8988T (cell line): Measurements from ENCODE around the gene SAMD14.

Experiments
- DNase-seq: peaks from one replicate; pipeline ENCODE4 v3.0.0; 2011

The SAMD14 gene

DNA sequence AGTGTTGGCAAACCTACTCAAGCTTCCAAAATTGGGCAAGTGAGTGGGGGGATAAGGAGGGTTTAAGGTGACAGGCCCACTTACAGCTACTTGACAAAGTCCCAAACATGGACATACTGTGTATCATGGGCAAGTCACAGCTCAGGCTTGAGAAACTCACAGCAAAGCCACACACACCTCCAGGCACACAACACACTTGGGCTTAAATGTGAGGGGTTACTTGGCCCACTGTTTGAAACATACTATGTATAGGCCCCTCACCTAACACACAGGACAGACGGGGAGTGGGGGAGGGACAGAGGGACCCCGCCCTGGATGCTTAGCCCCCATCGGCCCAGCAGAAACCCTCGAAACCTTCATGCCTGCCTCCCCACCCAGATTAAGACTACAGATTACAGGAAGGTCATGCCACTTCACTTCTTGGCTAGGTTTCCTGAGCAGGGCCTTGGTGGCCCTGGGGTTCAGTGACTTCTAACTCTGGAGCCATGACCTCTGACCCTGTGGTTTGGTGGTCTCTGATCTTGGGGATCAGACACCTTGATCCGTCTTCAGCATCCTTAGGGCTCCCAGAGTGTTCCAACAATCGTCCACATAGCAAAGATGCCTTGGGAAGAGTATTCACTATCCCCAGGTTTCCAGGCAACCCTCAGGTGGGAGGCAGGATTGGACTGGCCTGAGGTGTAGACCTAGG is 2.3 kb upstream of the SAMD14 start:
- no peak for DNase-seq

DNA sequence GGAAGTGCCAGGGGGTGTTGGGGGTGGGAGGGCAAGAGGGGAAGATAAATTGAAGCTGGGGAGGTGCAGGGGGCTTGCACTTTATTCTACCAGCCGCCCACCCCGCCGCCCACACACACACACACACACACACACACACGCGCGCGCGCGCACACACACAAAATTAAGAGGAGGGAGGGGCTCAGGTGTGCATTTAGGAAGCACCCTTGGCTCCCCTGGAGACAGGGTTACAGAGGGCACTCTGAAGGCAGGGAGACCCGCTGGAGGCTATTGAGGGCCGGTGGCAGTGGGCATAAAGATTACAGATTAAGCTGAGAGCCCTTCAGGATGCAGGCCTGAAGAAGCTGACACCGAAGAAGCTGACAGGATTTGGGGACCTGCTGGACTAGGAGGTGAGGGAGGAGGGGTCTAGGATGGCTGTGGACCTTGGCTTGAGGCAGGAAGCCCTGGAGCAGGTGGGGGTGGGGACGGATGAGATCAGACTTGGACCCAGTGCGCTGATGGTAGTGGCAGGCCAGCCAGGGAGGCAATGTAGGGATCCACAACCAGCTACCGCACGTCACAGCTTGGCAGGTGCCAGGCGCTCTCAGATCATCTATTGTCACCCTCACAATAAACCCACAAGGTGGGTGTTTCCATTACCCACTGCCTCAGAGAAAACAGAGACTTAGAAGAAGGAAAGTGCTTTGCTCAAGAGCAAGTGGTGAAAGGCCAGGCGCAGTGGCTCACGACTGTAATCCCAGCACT is 772 bp upstream of the SAMD14 start:
- no peak for DNase-seq

DNA sequence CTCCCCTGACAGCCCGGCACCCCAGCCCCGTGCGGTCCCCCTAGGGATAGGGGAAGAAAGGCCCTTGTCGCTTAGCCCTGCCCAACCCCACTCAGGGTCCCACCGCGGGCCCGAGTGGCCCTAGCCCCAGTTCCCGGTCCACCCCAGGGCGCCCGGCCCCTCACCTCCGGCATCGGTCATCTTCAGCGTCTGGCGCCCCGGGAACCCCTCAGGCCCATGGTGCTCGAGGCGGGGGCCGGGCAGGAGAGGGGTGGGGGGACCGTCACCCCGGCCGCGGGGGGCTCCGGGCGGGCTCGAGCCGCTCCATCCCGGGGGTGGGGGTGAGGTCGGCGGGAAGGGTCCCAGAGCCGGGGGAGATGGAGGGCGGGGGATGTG is 620 bp downstream of the SAMD14 start:
- DNase-seq, result no peak

DNA sequence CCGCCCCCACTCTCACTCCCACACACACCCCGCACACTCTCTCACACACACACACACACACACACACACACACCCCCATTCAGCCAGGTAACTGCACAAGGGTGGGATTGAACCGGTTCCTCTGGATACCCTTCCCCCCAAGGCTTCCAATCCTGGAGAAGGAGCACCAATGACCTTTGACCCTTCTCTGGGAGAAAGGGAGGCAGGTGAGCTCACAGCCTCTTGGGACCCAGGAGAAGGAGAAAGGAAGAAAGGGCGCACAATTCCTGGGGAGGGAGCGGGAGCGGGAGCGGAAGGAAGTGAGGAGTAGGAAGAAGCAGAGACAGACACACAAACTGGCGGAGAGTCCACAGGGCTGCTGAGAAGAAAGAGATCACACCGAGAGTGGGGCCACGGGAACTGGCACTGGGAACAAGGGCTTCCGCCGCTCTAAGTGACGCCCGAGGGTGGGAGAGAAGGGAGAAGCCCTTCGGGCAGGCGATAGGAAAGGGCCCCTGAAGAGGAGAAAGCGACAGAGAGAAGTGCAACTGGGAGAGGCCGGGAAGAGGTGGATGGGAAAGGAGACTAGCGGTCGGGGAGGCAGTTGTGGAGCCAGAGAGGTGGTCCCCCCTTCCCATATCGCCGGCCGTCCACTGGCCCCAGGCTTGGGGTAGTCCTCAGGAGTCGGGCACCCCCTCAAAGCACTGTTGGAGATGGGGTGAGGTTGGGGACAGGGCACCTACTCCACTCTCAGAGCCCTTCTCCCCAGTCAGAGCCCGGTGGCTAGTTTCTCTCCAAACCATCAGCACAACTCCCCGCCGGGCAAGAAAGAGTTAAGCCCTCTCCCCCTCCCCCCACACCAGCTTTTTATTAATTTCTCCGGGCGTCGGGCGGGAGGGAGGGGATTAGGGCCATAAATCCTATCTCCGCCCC is 1.3 kb downstream of the SAMD14 start:
- no peak for DNase-seq

DNA sequence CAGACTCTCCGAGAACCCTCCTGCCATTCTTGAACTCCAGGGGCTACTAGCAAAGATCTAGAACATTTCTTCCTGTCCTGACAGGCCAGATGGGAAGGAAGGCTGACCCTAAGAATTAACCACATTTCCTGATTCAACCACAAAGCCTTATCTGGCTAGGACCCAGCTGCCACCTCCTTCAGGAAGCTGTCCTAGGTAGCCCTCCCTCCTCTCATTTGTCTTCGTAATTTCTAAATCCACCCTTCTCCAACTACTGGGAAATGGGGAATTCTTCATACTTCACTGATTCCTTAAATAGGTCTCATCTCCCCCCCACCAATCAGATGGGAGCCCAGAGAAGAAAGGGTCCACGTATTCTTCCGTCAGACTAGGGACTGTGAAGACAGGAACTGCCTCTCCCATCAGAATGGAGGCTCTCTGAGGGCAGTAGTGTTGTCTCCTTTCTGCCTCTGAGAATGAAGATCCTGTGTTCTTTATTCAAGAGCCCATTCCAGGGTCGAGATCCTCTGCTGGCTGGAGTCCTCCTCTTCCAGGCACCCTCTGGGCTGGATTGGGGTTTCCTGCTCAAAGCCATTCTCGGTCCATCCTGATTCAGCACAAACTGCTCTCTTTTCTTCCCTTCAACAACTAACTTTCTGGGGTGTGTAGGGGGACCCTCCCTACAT is 2.1 kb downstream of the SAMD14 start:
- no peak for DNase-seq

DNA sequence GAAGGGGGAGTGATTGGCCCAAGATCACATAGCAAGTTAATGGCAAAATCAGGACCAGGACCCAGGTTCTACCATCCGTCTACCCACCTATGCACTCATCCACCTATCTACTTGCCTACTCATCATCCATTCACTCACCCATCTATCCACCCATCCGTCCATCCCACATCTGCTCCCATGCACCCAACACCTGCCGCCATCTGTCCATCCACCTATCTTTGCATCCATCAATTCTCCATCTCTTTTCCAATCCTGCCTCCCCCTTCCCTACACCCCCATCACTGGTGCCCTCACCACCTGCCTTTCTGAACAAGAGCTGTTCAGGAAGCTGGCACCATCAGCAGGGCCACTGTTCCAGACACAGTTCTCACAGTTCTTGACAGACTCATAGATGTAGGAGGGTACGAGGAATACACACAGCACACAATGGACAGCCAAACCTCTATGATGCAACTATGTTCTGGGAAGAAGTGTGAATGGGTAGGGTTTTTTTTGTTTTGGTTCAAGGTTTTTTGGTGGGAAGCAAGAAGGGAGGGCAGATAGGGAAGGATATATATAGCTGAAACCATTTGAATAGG is 4.5 kb downstream of the SAMD14 start:
- DNase-seq, result no peak

DNA sequence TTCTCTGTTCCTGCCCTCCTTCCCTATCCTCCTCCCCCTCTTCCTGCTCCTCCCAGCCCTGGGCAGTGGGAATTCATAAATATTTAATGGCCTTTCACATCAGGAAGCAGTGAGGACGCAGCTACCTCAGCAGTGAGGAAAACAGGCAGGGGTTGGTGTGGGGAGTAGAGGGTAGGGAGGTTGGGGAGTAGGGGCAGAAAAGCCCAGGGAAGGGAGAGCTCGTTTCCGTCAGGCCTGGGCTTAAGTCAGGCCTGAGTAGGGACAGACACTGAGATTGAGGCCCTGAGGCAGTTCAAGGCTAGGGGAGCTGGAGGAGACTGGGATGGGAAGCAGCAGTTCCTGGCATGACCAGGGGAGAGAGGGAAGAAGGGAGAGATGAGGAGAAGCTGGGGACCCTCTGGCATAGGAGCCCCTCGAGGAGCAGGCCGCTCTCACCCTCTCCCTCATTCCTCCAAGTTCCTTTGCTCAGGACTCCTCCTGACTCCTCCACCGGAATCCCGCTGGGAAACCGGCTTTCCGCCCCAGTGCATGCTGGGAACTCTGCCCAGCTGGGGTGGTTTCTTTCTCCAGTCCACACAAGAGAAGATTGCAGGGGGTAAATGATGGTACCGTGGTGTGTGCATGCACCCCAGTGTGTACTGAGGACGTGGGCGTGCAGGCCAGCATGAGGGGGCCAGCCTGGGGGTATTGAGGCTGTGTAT is 6.2 kb downstream of the SAMD14 start:
- DNase-seq, result no peak

DNA sequence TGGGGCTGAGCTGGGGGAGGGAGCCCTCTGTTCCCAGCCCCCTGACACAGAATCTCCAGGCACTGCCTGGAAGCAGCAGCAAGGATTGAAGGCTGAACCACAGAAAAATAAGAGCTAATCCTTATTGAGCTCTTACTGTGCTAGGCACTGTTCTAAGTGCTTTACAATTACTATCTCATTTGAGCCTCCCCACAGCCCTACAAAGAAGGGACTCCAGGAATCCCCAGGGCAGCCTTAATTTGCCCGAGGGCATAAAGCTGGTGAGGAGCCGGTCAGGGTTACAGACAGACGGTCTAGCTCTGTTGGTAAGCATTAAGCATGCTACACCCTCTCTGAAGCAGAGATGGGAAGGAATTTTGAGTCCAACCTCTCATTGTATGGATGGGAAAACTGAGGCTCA is 7.0 kb downstream of the SAMD14 start:
- DNase-seq, result no peak

DNA sequence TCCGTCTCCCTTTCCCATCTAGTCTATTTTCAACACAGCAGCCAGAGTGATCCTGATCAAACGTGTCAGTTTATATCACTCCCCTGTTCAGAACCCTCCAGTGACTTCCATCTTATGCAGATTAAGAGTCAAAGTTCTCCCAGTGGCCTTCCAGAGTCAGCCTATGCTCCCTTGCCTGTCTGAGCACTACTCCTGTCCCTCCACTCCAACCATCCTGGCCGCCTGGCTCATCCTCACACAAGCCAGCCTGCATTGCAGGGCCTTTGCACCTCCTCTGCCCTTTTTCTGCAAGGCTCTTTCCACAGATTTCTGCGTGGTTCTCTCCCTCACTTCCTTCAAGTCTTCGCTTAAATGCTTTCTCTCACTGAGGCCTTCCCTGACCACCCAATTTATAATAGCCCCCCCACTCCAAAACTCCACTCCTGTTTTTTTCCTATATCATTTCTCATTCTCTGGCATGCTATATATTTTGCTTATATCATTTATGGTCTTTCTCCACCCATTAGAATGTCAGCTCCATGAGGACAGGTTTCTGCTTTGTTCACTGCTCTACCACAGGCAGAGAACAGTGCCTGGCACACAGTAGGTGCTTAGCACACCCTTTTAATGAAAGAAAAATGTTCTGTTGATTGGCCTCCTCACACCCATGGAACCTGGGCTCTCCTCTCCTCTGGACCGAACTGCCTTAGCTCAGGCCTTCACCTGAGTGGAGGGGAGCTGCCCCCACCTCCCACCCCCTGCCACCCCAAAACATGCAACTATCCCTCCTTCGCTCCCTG is 9.3 kb downstream of the SAMD14 start:
- no peak for DNase-seq

DNA sequence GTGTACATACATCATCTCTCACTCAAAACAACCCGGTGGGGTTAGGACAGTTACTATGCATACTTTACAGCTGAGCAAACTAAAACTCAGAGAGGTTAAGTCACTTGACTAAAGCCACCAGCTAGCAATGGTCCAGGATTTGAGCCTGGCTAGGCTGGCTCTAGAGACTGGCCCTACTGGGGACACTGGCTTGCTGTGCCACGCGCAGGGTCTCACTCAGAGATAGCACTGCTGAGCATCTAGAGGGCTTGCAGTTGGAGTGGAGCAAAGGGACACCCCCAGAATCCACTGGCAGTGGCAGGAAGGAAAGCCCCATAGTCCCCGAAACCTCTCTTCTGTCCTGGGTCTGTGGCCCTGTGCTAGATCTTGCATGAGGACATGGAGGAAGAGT is 11.1 kb downstream of the SAMD14 start:
- no peak for DNase-seq

DNA sequence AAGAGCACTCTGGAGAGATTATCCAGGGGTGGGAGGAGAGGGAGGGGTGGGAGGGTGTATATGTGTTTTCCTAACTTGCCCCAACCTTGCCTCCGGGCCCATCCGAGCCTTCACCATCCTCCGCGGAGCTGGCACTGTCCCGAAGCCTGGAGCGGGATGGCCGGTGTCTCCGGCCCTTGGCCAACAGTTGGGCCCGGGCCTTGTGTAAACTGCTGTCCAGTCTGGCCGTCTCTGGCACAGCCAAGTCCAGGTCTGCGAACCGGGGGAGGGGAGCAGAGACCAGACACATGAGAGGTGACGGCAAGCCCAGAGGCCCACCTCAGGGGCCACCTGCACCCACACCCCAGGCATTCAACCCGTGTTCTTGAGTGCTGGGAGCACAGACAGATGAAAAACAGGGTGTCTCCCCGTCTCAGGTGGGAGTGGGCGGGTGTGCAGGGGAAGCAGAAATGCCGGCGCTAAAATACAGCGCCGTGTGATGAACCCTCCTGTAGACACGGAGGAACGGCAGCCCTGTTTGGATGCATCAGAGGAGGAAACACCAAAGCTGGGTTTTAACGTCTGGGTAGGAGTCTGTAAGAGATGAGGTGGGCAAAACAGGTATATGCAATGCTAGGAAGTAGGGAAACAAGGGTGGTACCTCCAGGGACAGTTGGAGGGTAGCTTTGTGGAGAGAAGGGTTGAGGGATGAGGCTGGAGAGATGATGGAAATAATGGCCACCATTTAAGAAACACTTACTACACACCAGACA is 11.7 kb downstream of the SAMD14 start:
- DNase-seq, result no peak

DNA sequence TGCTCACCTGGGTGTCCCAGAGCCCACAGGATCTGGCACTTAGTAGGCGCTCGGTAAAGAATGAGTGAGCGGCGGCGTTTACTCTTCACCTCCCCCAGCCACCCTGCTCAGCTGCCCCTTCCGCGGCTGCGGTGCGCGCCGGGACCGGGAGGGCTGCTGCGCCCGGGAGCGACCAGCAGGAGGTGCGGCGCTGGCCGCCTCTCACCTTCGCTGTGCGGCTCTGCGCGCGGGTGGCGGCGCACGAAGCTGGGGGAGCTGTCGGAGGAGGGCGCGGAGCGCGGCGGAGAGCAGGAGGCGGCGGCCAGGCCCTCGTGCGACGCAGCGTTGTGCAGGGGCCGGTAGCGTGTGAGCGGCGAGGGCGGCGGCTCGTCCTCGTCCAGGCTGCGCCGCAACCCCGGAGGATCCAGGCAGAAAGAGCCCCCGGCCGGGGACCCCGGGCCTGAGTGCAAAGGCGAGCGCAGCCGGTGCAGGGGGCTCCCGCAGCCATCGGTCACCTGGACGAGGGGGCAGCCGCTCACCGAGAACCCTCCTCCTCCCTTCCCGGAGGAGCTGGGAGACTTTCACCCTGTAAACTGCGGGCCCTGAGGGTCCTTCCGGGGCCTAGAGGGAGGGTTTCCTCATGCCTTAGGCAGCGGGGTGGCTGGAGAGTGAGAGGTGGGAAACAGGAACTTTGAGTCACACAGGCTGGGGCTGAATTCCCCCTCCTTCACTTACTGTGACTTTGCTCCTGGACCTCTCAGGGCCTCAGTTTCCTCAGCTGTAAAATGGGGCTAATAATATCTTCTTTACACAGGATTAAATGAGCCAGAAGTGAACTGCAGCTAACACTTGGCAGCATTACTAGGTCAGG is 12.5 kb downstream of the SAMD14 start:
- DNase-seq, result no peak

DNA sequence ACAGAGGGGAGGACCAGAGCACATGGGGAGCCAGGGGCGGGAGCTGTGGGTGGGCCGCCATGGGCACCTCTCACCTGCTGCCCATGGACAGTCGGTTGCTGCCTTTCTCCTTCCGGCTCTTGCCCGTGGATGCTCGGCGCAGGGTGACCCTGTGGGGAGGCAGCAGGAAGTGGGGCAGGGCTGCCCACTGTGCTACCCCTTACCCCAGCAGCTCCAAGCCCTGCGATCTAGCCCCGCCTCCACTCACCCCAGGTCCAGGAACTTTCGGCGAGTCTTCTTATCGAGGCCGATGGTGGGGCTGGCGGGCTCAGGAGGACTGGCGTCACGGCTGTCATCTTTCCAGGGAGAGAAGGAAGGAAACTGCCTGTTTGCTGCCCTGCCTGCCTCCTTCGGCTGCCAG is 14.2 kb downstream of the SAMD14 start:
- no peak for DNase-seq

DNA sequence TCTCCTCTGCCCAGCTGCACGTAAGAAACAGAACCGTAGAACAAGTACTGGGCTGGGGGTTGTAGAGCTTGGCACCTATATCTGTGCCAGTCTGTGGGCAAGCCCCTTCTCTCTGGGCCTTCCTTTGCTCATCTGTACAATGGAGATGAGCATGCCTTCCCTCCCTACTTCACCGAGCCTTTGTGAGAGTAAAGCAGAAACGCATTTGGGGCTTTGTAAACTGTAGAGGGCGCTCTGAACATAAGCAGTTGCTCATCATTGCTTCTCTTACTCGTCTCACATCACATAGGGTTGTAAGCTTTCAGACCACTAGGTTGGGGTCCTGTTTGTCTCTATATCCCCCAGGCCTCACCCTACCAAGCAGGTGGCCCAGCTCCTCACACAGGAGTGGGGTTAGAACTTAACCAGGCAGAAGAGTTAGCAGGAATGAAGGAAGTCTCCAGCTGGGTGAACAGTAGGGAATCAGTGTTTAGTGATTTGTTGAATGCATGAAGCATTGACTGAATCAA is 15.1 kb downstream of the SAMD14 start:
- DNase-seq, result peak; percentile 89

DNA sequence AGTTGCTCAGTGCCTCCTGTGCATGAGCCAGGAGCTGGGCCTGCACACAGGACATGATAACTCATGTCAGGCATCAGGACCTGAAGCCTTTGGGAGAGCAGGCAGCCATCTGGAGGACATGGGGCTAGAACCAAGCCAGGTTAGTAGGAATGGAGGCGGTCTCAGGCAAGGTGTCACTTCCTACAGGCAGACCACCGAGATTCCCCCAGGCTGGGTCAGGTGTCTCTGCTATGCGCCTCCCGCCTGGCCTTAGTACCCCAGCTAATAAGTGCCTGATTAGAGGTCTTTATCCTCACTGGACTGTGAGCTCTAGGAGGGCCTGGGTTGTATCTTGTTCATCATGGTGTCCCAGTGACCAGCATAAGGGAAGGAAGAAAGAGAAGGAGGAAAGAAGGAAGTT is 15.6 kb downstream of the SAMD14 start:
- DNase-seq, result no peak

DNA sequence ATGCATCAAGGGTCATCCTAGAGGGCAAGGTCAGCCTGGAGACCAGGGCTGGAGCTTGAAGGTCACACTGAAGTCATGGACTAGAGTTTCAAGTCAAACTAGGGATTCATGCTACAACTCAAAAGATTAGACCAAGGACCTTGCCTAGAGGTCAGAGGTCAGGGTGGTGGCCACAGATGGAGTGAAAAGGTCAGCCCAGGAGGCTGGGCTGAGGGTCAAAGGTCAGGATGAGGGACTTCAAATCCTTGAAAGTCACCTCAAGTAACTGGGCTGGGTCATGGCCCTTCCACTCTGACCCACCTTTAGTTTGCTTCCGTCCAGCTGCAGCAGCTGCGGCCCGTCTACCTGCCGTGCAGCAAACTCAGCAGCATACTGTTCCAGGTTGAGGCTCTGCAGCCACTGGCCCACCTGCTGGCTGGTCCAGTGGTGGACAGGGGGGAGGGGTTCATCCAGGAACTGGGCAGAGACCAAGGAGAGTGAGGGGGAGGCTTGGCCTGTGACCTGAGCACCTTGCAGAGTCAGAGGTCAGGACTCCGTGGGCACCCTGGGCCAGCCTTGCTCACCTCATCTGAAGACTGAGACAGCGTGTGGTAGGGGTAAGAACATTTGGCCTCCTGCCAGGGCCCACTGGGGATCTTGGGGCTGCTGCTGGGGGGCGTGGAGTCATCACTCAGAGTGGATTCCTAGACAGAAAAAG is 16.2 kb downstream of the SAMD14 start:
- no peak for DNase-seq

DNA sequence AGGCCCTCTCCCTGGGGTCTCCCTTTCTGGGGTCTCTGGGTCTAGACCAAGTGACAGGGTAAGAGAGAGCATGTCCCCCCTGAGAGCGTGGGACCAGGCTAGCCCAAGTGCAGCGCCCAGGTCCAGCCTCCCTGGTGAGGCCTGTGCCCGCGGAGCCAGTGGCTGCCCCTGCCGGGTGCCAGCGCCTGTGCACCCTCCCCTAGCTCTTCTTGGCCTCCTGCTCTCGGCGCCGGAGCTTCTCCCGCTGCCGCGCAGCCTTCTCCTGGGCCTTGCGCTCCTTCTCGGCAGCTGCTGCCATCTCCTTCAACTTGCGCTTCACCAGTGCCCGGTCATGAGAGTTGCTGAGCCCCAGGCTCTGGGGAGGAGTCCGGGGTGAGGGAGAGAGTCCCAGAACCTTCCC is 17.3 kb downstream of the SAMD14 start:
- DNase-seq, result no peak
